ENCODE data around the gene CRISP3. TPM values are rescaled to one million over a fixed set of nuclear protein-coding genes. Genes with fewer than 3 reads are reported as not detected.

The CRISP3 gene
- total and polyA plus RNA-seq, 9 of the 15 experiments (the other 6 are each of a cell fraction or from before 2014, with no cell fraction given) = 0.21 to 2.0 (median 0.58) TPM

GRCh38 chr6:49764571-49765236 lies 20.5 kb upstream of the CRISP3 start (continued):
- TF ChIP-seq, protein P1, sequence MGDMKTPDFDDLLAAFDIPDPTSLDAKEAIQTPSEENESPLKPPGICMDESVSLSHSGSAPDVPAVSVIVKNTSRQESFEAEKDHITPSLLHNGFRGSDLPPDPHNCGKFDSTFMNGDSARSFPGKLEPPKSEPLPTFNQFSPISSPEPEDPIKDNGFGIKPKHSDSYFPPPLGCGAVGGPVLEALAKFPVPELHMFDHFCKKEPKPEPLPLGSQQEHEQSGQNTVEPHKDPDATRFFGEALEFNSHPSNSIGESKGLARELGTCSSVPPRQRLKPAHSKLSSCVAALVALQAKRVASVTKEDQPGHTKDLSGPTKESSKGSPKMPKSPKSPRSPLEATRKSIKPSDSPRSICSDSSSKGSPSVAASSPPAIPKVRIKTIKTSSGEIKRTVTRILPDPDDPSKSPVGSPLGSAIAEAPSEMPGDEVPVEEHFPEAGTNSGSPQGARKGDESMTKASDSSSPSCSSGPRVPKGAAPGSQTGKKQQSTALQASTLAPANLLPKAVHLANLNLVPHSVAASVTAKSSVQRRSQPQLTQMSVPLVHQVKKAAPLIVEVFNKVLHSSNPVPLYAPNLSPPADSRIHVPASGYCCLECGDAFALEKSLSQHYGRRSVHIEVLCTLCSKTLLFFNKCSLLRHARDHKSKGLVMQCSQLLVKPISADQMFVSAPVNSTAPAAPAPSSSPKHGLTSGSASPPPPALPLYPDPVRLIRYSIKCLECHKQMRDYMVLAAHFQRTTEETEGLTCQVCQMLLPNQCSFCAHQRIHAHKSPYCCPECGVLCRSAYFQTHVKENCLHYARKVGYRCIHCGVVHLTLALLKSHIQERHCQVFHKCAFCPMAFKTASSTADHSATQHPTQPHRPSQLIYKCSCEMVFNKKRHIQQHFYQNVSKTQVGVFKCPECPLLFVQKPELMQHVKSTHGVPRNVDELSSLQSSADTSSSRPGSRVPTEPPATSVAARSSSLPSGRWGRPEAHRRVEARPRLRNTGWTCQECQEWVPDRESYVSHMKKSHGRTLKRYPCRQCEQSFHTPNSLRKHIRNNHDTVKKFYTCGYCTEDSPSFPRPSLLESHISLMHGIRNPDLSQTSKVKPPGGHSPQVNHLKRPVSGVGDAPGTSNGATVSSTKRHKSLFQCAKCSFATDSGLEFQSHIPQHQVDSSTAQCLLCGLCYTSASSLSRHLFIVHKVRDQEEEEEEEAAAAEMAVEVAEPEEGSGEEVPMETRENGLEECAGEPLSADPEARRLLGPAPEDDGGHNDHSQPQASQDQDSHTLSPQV (IDR thresholded peaks at IDR 0.05) = peak; percentile 32; the same call in 1 of the 2 replicates
- TF ChIP-seq JUN (IDR thresholded peaks at IDR 0.05; ENCODE audit: borderline replicate concordance, low read depth, low read length) = no peak
- no peak for TF ChIP-seq JUN (CRISPR knock-in tag; IDR thresholded peaks at IDR 0.05; ENCODE audit: borderline replicate concordance)
- TF ChIP-seq PRMT5 (CRISPR knock-in tag; IDR thresholded peaks at IDR 0.05) = no peak
- peak; percentile 82 for TF ChIP-seq ZBTB40 (IDR thresholded peaks at IDR 0.05)
- TF ChIP-seq ZBTB40 (CRISPR knock-in tag; IDR thresholded peaks at IDR 0.05) = no peak
- TF ChIP-seq POLR2H (tag; IDR thresholded peaks at IDR 0.05; ENCODE audit: low read depth) = no peak
- TF ChIP-seq PRDM10 (IDR thresholded peaks at IDR 0.05; ENCODE audit: partially characterized antibody) = peak; percentile 42
- TF ChIP-seq L3MBTL2 (IDR thresholded peaks at IDR 0.05) = peak; percentile 18; the same call in 1 of the 2 replicates

Data from K562 (cell line).